Osteocyte (in vitro differentiated cells): ENCODE data around the gene GPX5. TPM values are rescaled to one million over a fixed set of nuclear protein-coding genes. Genes with fewer than 3 reads are reported as not detected.

ENCODE experiments used
- DNase-seq: peaks from one replicate; pipeline ENCODE4 v3.0.0; 2021; ENCODE audit warnings: mixed read lengths; ENCODE audit not compliant: unreplicated experiment; ENCODE audit errors: extremely low spot score
- H3K27ac Mint-ChIP-seq: one replicate; pipeline ENCODE4 v1.8.0; 2021; ENCODE audit warnings: mild to moderate bottlenecking, mixed read lengths; ENCODE audit not compliant: unreplicated experiment
- H3K27me3 Mint-ChIP-seq: one replicate; pipeline ENCODE4 v1.8.0; 2021; ENCODE audit warnings: mixed read lengths; ENCODE audit not compliant: unreplicated experiment
- H3K36me3 Mint-ChIP-seq: one replicate; pipeline ENCODE4 v1.8.0; 2021; ENCODE audit warnings: mixed read lengths; ENCODE audit not compliant: unreplicated experiment
- H3K4me1 Mint-ChIP-seq: one replicate; pipeline ENCODE4 v1.8.0; 2021; ENCODE audit warnings: mixed read lengths; ENCODE audit not compliant: unreplicated experiment
- H3K4me3 Mint-ChIP-seq: one replicate; pipeline ENCODE4 v1.8.0; 2021; ENCODE audit warnings: mild to moderate bottlenecking, moderate library complexity, mixed read lengths; ENCODE audit not compliant: unreplicated experiment
- H3K9me3 Mint-ChIP-seq: one replicate; pipeline ENCODE4 v1.8.0; 2021; ENCODE audit warnings: mixed read lengths; ENCODE audit not compliant: unreplicated experiment
- total RNA-seq: library from RNA; stranded (reverse); gene quantifications from 2 replicates; pipeline ENCODE4 v1.2.1, GENCODE V29; 2021
- TF ChIP-seq, protein P1 (sequence below): fragments of 200-600 bp; sonication (generic); IDR thresholded peaks from 2 replicates; pipeline ENCODE4 v1.5.0; 2021; ENCODE audit warnings: antibody characterized with exemption, mild to moderate bottlenecking, moderate library complexity

GPX5 gene
- total RNA-seq, 1 donor from 2014 or later: not detected

DNA sequence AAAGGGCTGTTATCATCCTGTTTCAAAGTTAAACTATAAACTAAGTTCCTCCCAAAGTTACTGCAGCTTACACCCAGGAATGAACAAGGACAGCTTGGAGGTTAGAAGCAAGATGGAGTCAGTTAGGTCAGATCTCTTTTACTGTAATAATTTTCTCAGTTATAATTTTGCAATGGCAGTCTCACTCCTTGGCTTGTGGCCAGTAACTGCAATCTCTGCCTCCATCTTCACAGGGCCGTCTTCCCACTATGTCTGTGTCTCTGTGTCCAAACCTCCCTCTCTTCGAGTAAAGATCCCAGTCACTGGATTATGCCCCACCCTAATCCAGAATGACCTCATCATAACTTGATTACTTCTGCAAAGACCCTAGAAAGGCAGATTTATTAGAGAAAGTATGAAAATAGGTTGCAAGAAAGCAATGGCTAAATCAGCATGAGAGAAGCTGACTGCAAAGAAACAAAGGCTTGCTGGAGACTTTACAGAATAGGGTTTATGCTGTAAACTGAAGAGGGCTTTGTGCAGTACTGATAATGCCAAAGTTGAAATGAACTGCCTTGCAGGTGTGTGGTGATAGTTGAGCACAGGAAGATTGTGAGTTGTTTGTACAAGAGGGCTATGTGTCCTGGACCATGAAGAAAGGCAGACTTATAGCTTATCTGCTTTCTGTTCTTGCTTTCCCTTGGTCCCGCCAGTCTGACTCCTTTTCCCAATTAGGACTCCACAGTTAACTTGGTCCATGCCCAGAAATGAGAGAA is 38.5 kb upstream of the GPX5 start:
- Mint-ChIP-seq H3K27ac (no peak overlapping the region), H3K9me3 (no peaks in the 10 kb centered on the region), H3K36me3 (no peaks in the 10 kb centered on the region), H3K4me3 (no peak overlapping the region), H3K27me3 (peaks cover 36% of the 10 kb centered on the region), H3K4me1 (peaks cover 16% of the 10 kb centered on the region)
- no peak for DNase-seq
- TF ChIP-seq, protein P1, sequence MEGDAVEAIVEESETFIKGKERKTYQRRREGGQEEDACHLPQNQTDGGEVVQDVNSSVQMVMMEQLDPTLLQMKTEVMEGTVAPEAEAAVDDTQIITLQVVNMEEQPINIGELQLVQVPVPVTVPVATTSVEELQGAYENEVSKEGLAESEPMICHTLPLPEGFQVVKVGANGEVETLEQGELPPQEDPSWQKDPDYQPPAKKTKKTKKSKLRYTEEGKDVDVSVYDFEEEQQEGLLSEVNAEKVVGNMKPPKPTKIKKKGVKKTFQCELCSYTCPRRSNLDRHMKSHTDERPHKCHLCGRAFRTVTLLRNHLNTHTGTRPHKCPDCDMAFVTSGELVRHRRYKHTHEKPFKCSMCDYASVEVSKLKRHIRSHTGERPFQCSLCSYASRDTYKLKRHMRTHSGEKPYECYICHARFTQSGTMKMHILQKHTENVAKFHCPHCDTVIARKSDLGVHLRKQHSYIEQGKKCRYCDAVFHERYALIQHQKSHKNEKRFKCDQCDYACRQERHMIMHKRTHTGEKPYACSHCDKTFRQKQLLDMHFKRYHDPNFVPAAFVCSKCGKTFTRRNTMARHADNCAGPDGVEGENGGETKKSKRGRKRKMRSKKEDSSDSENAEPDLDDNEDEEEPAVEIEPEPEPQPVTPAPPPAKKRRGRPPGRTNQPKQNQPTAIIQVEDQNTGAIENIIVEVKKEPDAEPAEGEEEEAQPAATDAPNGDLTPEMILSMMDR: no peak

DNA sequence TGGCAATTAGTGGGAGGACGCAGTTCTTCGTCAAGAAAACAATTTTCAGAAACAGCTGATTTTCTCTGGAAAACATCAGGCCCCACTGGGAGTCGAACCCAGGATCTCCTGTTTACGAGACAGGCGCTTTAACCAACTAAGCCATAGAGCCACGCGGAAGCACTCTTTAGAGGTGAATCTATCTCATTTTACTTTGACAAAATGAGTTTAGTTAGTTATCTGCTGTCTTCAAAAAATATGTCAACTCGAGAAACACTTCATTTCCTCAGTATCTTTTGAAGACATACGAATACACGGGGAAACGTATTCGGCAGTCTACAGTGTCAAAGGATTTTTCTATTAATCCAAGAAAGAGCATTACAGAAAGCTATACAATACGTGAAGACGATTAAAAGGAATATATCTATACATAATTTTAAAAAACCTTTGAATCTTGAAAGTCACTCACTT is 36.7 kb upstream of the GPX5 start:
- TF ChIP-seq, protein P1: no peak
- no peak for DNase-seq
- no peaks in the 10 kb centered on the region for H3K9me3 Mint-ChIP-seq

DNA sequence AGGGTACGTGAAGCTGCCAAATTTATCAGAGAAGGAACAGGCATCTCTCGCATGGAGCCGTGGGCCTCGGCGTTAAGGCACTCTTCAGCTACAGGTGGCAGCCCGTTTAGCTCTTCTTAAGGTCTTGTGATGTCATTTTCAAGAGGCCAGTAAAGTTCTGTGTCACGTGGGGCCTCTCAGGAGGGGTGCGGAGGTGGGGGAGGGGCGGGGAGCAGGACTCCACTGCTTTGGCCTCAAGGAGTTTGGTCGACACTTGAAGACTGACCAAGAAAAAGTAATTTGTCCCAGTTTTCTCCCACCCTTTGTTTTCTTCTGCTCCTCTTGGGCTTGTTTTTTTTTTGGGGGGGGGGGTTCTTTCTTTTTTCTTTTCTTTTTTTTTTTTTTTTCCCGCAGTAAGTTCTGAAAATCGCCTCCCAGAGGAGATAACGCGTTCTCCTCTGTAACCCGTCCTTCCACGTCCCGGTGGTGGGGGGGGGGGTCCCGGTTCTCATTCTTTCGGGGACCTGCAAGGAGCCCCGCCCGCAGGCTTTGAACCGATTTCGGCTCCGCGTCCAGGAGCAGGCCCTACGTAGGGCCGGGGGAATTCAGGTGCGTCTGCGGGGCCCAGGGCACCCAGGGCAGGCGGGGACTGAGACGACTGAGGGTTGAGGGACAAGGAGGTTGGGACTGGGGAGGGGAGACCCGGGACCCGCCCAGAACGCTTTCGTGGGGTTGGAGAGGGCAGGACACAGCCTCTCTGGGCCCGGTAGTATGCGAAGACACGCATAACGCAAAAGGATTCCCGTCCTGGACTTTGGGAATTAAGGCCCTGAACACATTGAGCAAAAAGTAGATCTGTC is 36.1 kb upstream of the GPX5 start:
- Mint-ChIP-seq H3K27me3 (peaks cover 45% of the 10 kb centered on the region), H3K4me3 (peak overlapping the region; percentile 77), H3K4me1 (peaks cover 16% of the 10 kb centered on the region), H3K27ac (peak overlapping the region; percentile 66), H3K36me3 (no peaks in the 10 kb centered on the region), H3K9me3 (no peaks in the 10 kb centered on the region)
- TF ChIP-seq, protein P1: no peak
- DNase-seq: no peak

More for the DNA sequence above, 36.7 kb upstream of the GPX5 start:
- Mint-ChIP-seq H3K27ac (no peak overlapping the region), H3K4me1 (peaks cover 16% of the 10 kb centered on the region), H3K36me3 (no peaks in the 10 kb centered on the region), H3K4me3 (peak overlapping the region; percentile 77), H3K27me3 (peaks cover 45% of the 10 kb centered on the region)

DNA sequence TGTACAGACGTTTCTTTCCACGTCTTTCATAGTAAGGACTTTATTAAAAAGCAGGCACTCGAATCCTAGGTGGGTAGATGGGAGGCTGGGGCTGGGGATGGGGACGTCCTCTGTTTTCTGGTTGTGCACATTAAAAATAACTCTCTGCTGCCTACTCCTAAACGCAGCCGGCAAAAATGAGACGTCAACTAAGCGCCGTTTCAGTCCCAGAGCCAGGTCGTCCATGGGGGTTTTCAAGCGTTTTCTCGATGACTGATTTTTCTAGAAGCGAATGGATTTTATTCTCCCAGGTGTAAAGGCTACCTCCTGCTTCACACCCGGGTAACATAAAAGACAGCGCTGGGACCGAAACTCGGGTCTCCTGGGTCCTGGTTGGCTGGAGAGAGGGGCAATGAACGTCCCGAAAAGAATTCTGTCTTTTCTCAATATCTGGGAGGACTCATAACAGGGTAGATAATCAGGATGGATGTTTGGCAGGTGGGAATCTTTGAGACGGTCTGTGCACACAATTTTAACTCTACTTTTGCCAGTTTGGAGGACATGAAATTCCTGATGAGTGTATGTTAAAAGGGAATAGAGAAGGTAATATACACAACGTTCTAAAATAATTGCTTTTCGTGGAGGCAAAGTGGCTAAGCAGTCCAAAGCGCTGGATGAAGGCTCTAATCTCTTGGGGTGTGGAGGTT is 35.3 kb upstream of the GPX5 start:
- DNase-seq: no peak
- Mint-ChIP-seq H3K36me3 (no peaks in the 10 kb centered on the region), H3K9me3 (no peaks in the 10 kb centered on the region), H3K4me3 (peak overlapping the region; percentile 77), H3K27me3 (peaks cover 43% of the 10 kb centered on the region), H3K4me1 (peaks cover 16% of the 10 kb centered on the region), H3K27ac (peak overlapping the region; percentile 66)
- TF ChIP-seq, protein P1: no peak
